ENCODE data around the gene EPM2A.

Gene EPM2A

GRCh38 chr6:145627451-145627850 is 107.9 kb downstream of the EPM2A start:
- H3K4me3 ChIP-seq, result no peak overlapping the region
- H4K20me1 ChIP-seq, result no peaks in the 10 kb centered on the region
- H3K9me3 ChIP-seq, result peaks cover 3% of the 10 kb centered on the region; the same call in 1 of the 2 replicates
- H3K27me3 ChIP-seq, result no peaks in the 10 kb centered on the region
- H3K4me2 ChIP-seq, result no peak overlapping the region
- peaks cover 20% of the 10 kb centered on the region for H3K36me3 ChIP-seq
- no peak overlapping the region for H3K9ac ChIP-seq
- H3K4me1 ChIP-seq, result 0 out of 2 replicates have a peak, but pooled peaks cover under 1% of the 10 kb centered on the region
- no peak overlapping the region for H3K27ac ChIP-seq
- no peak for TF ChIP-seq Cebpa-rat (IDR thresholded peaks at IDR 0.05)

DNA sequence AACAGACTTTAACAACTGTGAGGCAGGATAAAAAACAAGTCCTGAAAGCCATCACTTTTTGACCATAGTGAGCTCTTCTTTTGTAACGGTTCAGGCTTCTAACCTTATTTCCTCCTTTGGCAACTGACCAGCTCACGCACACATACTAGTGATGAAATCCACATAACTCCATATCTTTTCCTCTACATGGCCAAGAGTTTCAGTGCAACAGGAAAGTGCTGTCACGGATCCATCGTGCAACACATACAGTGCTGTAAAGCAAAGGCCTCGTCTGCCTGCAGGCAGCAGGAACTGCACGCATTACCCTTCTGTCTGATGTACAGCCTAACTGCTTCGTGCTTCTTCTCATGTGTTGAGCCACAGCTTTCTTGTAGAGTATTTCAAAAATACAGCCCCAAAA is 108.5 kb downstream of the EPM2A start:
- Histone ChIP-seq H3K27ac (no peak overlapping the region), H3K4me2 (no peak overlapping the region), H3K4me3 (no peak overlapping the region), H3K4me1 (peaks cover 6% of the 10 kb centered on the region; the same call in 1 of the 2 replicates), H3K9ac (no peak overlapping the region), H3K36me3 (peaks cover 20% of the 10 kb centered on the region), H3K9me3 (peaks cover 8% of the 10 kb centered on the region; the same call in 1 of the 2 replicates), H4K20me1 (no peaks in the 10 kb centered on the region), H3K27me3 (no peaks in the 10 kb centered on the region)
- no peak for TF ChIP-seq Cebpa-rat (IDR thresholded peaks at IDR 0.05)

- no peaks in the 10 kb centered on the region for H3K27me3 ChIP-seq
- H3K27ac ChIP-seq, result no peak overlapping the region
- no peak overlapping the region for H3K9ac ChIP-seq
- TF ChIP-seq Cebpa-rat (IDR thresholded peaks at IDR 0.05), result no peak
- no peak overlapping the region for H3K4me2 ChIP-seq
- no peaks in the 10 kb centered on the region for H4K20me1 ChIP-seq
- no peak overlapping the region for H3K4me3 ChIP-seq
- H3K36me3 ChIP-seq, result peaks cover 11% of the 10 kb centered on the region
- peaks cover 10% of the 10 kb centered on the region; the same call in 1 of the 2 replicates for H3K4me1 ChIP-seq
- H3K9me3 ChIP-seq, result peaks cover 14% of the 10 kb centered on the region
Measured at GRCh38 chr6:145623231-145623630, 112.1 kb downstream of the EPM2A start.

GRCh38 chr6:145621776-145622175 is 113.5 kb downstream of the EPM2A start:
- Histone ChIP-seq H3K9me3 (peaks cover 17% of the 10 kb centered on the region), H3K27ac (no peak overlapping the region), H3K9ac (no peak overlapping the region), H3K4me3 (no peak overlapping the region), H3K4me1 (peaks cover 10% of the 10 kb centered on the region; the same call in 1 of the 2 replicates), H3K36me3 (peaks cover under 1% of the 10 kb centered on the region; the same call in 1 of the 2 replicates), H3K4me2 (0 out of 2 replicates have a peak overlapping the region, but pooled peaks have one; percentile 0), H3K27me3 (no peaks in the 10 kb centered on the region), H4K20me1 (no peaks in the 10 kb centered on the region)
- no peak for TF ChIP-seq Cebpa-rat (IDR thresholded peaks at IDR 0.05)

- Histone ChIP-seq H3K9me3 (peaks cover 17% of the 10 kb centered on the region), H3K4me3 (no peak overlapping the region), H3K9ac (no peak overlapping the region), H3K4me2 (no peak overlapping the region), H4K20me1 (no peaks in the 10 kb centered on the region), H3K36me3 (no peaks in the 10 kb centered on the region), H3K27me3 (no peaks in the 10 kb centered on the region), H3K27ac (no peak overlapping the region), H3K4me1 (peaks cover 10% of the 10 kb centered on the region; the same call in 1 of the 2 replicates)
- TF ChIP-seq Cebpa-rat (IDR thresholded peaks at IDR 0.05), result no peak
Measured at GRCh38 chr6:145620088-145620487, 115.2 kb downstream of the EPM2A start.

GRCh38 chr6:145609521-145609920 is 125.8 kb downstream of the EPM2A start:
- no peaks in the 10 kb centered on the region for H3K4me1 ChIP-seq
- no peak overlapping the region for H3K4me3 ChIP-seq
- no peak for TF ChIP-seq Cebpa-rat (IDR thresholded peaks at IDR 0.05)
- no peaks in the 10 kb centered on the region for H4K20me1 ChIP-seq
- no peaks in the 10 kb centered on the region for H3K9me3 ChIP-seq
- no peaks in the 10 kb centered on the region for H3K36me3 ChIP-seq
- no peak overlapping the region for H3K27ac ChIP-seq
- no peak overlapping the region for H3K4me2 ChIP-seq
- no peak overlapping the region for H3K9ac ChIP-seq
- no peaks in the 10 kb centered on the region for H3K27me3 ChIP-seq

GRCh38 chr6:145608850-145609249 is 126.5 kb downstream of the EPM2A start:
- H3K27ac ChIP-seq, result no peak overlapping the region
- no peak for TF ChIP-seq Cebpa-rat (IDR thresholded peaks at IDR 0.05)
- no peaks in the 10 kb centered on the region for H3K9me3 ChIP-seq
- H3K9ac ChIP-seq, result no peak overlapping the region
- no peaks in the 10 kb centered on the region for H3K4me1 ChIP-seq
- H3K36me3 ChIP-seq, result no peaks in the 10 kb centered on the region
- no peaks in the 10 kb centered on the region for H4K20me1 ChIP-seq
- H3K4me2 ChIP-seq, result no peak overlapping the region
- no peaks in the 10 kb centered on the region for H3K27me3 ChIP-seq
- H3K4me3 ChIP-seq, result no peak overlapping the region

- no peak for TF ChIP-seq Cebpa-rat (IDR thresholded peaks at IDR 0.05)
- no peak overlapping the region for H3K27ac ChIP-seq
Measured at GRCh38 chr6:145603991-145604390, 131.3 kb downstream of the EPM2A start.

GRCh38 chr6:145603424-145603833 is 131.9 kb downstream of the EPM2A start:
- Histone ChIP-seq H3K27me3 (no peaks in the 10 kb centered on the region), H3K9me3 (no peaks in the 10 kb centered on the region), H3K36me3 (no peaks in the 10 kb centered on the region), H4K20me1 (no peaks in the 10 kb centered on the region), H3K9ac (no peak overlapping the region), H3K4me1 (no peaks in the 10 kb centered on the region), H3K27ac (no peak overlapping the region), H3K4me3 (no peak overlapping the region), H3K4me2 (no peak overlapping the region)
- no peak for TF ChIP-seq Cebpa-rat (IDR thresholded peaks at IDR 0.05)

More at GRCh38 chr6:145603991-145604390, 131.3 kb downstream of the EPM2A start:
- Histone ChIP-seq H4K20me1 (no peaks in the 10 kb centered on the region), H3K4me2 (no peak overlapping the region), H3K9me3 (no peaks in the 10 kb centered on the region), H3K4me3 (no peak overlapping the region), H3K36me3 (no peaks in the 10 kb centered on the region), H3K27me3 (no peaks in the 10 kb centered on the region), H3K9ac (no peak overlapping the region), H3K4me1 (no peaks in the 10 kb centered on the region)

DNA sequence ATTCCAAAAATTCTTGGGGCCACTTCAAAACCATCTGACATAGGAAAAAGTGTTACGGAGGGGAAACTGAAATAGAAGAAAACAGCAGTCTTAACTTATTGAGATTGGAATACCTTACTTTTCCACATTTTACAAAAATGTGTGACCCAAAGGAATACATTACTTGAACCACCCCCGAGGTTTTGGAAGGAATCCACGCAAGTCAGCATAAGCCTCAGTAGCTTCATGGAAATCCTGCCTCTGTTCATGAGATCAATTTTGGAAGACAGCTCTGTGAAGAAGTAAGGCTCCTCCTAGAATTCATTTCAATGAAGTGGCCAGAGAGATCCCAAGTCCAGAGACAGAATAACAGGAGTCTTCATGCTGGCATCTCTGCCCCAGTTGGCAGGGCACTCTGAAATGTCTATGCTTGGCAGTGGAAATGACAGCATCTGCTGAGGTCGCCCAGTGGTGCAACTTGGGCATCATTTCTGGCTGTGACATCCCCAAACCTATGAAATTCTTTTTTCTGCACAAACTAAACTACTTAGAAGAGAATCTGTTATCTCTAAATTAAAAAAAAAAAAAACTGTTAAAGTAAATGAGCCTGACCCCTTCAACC is 132.5 kb downstream of the EPM2A start:
- Histone ChIP-seq H3K27me3 (no peaks in the 10 kb centered on the region), H3K4me2 (no peak overlapping the region), H3K9me3 (no peaks in the 10 kb centered on the region), H3K9ac (no peak overlapping the region), H3K36me3 (no peaks in the 10 kb centered on the region), H3K4me3 (no peak overlapping the region), H3K4me1 (no peaks in the 10 kb centered on the region), H4K20me1 (no peaks in the 10 kb centered on the region), H3K27ac (no peak overlapping the region)
- TF ChIP-seq Cebpa-rat (IDR thresholded peaks at IDR 0.05), result no peak
